CD8-positive, alpha-beta memory T cell (primary cell): ENCODE measurements around the gene DOCK1. TPM values are rescaled to one million over a fixed set of nuclear protein-coding genes. Genes with fewer than 3 reads are reported as not detected.

ENCODE experiments used
- CTCF ChIA-PET: fragments of 350-600 bp; sonication (Branson Sonifier 250); formaldehyde crosslinking; loops from one replicate; lab custom pipeline; 2021; ENCODE audit warnings: antibody characterized with exemption; lab: Charles Lee
- POLR2A ChIA-PET: fragments of 350-600 bp; sonication (Branson Sonifier 250); formaldehyde crosslinking; loops from one replicate; lab custom pipeline; 2021; ENCODE audit warnings: antibody characterized with exemption; lab: Charles Lee
- DNase-seq, 5 donors: peaks; one replicate each; pipeline versions ENCODE4 v3.0.0 to v3.0.0-alpha.2; 2020 to 2022; ENCODE audit warnings: mixed read lengths in 1 of 5
- H3K27ac ChIP-seq: one replicate; pipeline ENCODE4 v1.7.0; 2013; ENCODE audit warnings: low read depth, mild to moderate bottlenecking, low read length, moderate library complexity
- H3K27me3 ChIP-seq: 2 replicates; pipeline ENCODE4 v1.7.0; 2013; ENCODE audit warnings: low read length, mild to moderate bottlenecking; ENCODE audit not compliant: insufficient read depth, poor library complexity, severe bottlenecking
- H3K36me3 ChIP-seq: 2 replicates; pipeline ENCODE4 v1.7.0; 2013; ENCODE audit warnings: mild to moderate bottlenecking, low read length, moderate library complexity; ENCODE audit not compliant: insufficient read depth
- H3K4me1 ChIP-seq: 2 replicates; pipeline ENCODE4 v1.7.0; 2013; ENCODE audit warnings: mild to moderate bottlenecking, low read length, moderate library complexity; ENCODE audit not compliant: insufficient read depth
- H3K4me3 ChIP-seq: 2 replicates; pipeline ENCODE4 v1.7.0; 2013; ENCODE audit warnings: mild to moderate bottlenecking, low read length
- H3K9me3 ChIP-seq: 2 replicates; pipeline ENCODE4 v1.7.0; 2013; ENCODE audit warnings: mild to moderate bottlenecking, low read length
- H3K27ac Mint-ChIP-seq, 8 donors: one replicate each; pipeline ENCODE4 v1.8.0; 2020 to 2021; ENCODE audit warnings: mixed read lengths in 8 of 8, mild to moderate bottlenecking in 6 of 8, inconsistent platforms in 3 of 8, moderate library complexity in 3 of 8
- H3K27me3 Mint-ChIP-seq, 2 donors: one replicate each; pipeline ENCODE4 v1.8.0; 2020 to 2021; ENCODE audit warnings: mixed read lengths in 2 of 2, mild to moderate bottlenecking in 1 of 2, moderate library complexity in 1 of 2
- H3K36me3 Mint-ChIP-seq, 3 donors: one replicate each; pipeline ENCODE4 v1.8.0; 2020 to 2021; ENCODE audit warnings: mixed read lengths in 3 of 3, inconsistent platforms in 1 of 3, mild to moderate bottlenecking in 1 of 3
- H3K4me1 Mint-ChIP-seq, 3 donors: one replicate each; pipeline ENCODE4 v1.8.0; 2020 to 2021; ENCODE audit warnings: mixed read lengths in 3 of 3, inconsistent platforms in 1 of 3, mild to moderate bottlenecking in 1 of 3
- H3K4me3 Mint-ChIP-seq, 7 donors: one replicate each; pipeline ENCODE4 v1.8.0; 2020 to 2021; ENCODE audit warnings: mixed read lengths in 7 of 7, mild to moderate bottlenecking in 6 of 7, moderate library complexity in 4 of 7, inconsistent platforms in 2 of 7
- H3K9me3 Mint-ChIP-seq, 5 donors: one replicate each; pipeline ENCODE4 v1.8.0; 2020 to 2022; ENCODE audit warnings: mixed read lengths in 5 of 5, mild to moderate bottlenecking in 3 of 5, moderate library complexity in 2 of 5, inconsistent platforms in 1 of 5
- polyA plus RNA-seq: library from polyadenylated mRNA; unstranded; fragments of 300-500 nt; fragmentation: Illumina TruSeq; gene quantifications from one replicate; pipeline ENCODE4 v1.2.3, GENCODE V29; 2021
- total RNA-seq, 2 experiments: library from RNA; stranded (reverse); gene quantifications; one replicate each; pipeline ENCODE4 v1.2.3, GENCODE V29; 2021

DOCK1 gene
- total and polyA plus RNA-seq, 3 experiments from 2014 or later: 0.16 to 0.18 TPM; not detected in 1

- no peaks in the 10 kb centered on the region for H3K36me3 Mint-ChIP-seq
- H3K27ac Mint-ChIP-seq: no peak overlapping the region
- POLR2A ChIA-PET: no interaction called here
- Histone ChIP-seq H3K36me3 (no peaks in the 10 kb centered on the region), H3K9me3 (no peaks in the 10 kb centered on the region), H3K4me3 (no peak overlapping the region), H3K27me3 (no peaks in the 10 kb centered on the region), H3K4me1 (no peaks in the 10 kb centered on the region), H3K27ac (no peak overlapping the region)
- H3K9me3 Mint-ChIP-seq: peaks cover under 1 to 13% (median 4%) of the 10 kb centered on the region in 5 donors
- peak overlapping the region in 1 of 7 donors; percentile 15 for H3K4me3 Mint-ChIP-seq
- no peaks in the 10 kb centered on the region for H3K4me1 Mint-ChIP-seq
- CTCF ChIA-PET: no interaction called here
- no peak for DNase-seq
- H3K27me3 Mint-ChIP-seq: peaks cover 19 to 21% of the 10 kb centered on the region in 2 donors
Observed at GRCh38 chr10:126905776-126906703, 812 bp downstream of the DOCK1 start.

GRCh38 chr10:126906704-126907422, 1.6 kb downstream of the DOCK1 start:
- Histone ChIP-seq H3K9me3 (no peaks in the 10 kb centered on the region), H3K27ac (no peak overlapping the region), H3K4me1 (no peaks in the 10 kb centered on the region), H3K27me3 (no peaks in the 10 kb centered on the region), H3K36me3 (no peaks in the 10 kb centered on the region), H3K4me3 (no peak overlapping the region)
- H3K4me3 Mint-ChIP-seq: peak overlapping the region in 2 of 7 donors; percentile 15 to 44
- H3K9me3 Mint-ChIP-seq: peaks cover 2 to 13% (median 3%) of the 10 kb centered on the region in 5 donors
- H3K36me3 Mint-ChIP-seq: no peaks in the 10 kb centered on the region
- POLR2A ChIA-PET: no interaction called here
- CTCF ChIA-PET: no interaction called here
- no peak for DNase-seq
- H3K27me3 Mint-ChIP-seq: peaks cover 19 to 21% of the 10 kb centered on the region in 2 donors
- H3K4me1 Mint-ChIP-seq: no peaks in the 10 kb centered on the region
- H3K27ac Mint-ChIP-seq: no peak overlapping the region

DNA sequence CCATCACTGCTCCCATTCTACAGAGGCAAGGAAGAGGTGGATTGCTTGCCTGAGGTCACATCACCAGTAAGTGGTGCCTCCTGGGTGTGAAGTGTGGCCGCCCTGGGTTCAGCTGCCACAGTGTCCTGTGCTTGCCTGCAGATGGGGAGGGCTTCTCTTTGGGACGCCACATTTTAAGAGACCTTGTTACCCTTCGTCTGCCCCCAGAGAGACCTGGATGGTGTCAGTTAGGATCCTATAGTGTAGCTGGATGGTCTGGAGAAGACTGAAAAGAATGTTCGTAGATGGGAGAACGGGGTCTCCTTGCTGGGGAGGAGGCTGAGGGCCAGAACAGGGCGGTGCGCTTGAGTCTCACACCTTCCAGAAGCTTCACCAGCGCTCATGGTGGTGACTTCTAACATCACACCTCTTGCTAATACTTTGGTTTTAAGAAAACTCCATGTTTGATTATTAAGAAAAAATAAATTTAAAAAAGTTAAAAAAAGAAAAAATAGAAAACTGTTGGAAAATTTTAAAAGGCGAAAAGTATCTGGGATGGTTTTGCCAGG, 2.3 kb downstream of the DOCK1 start:
- Histone ChIP-seq H3K27me3 (no peaks in the 10 kb centered on the region), H3K36me3 (no peaks in the 10 kb centered on the region), H3K4me3 (no peak overlapping the region), H3K9me3 (no peaks in the 10 kb centered on the region), H3K4me1 (no peaks in the 10 kb centered on the region), H3K27ac (no peak overlapping the region)
- peaks cover 19 to 21% of the 10 kb centered on the region in 2 donors for H3K27me3 Mint-ChIP-seq
- POLR2A ChIA-PET: no interaction called here
- no peak overlapping the region for H3K4me3 Mint-ChIP-seq
- no peaks in the 10 kb centered on the region for H3K36me3 Mint-ChIP-seq
- no peaks in the 10 kb centered on the region for H3K4me1 Mint-ChIP-seq
- CTCF ChIA-PET: no interaction called here
- no peak overlapping the region for H3K27ac Mint-ChIP-seq
- no peak for DNase-seq
- peaks cover 2 to 13% (median 3%) of the 10 kb centered on the region in 5 donors for H3K9me3 Mint-ChIP-seq

- peaks cover 2 to 13% (median 3%) of the 10 kb centered on the region in 5 donors for H3K9me3 Mint-ChIP-seq
- H3K4me3 ChIP-seq: no peak overlapping the region
- POLR2A ChIA-PET: no interaction called here
- peaks cover 17 to 18% of the 10 kb centered on the region in 2 donors for H3K27me3 Mint-ChIP-seq
- CTCF ChIA-PET: no interaction called here
- no peak overlapping the region for H3K27ac ChIP-seq
- H3K4me1 ChIP-seq: no peaks in the 10 kb centered on the region
- H3K27me3 ChIP-seq: no peaks in the 10 kb centered on the region
- no peak overlapping the region for H3K4me3 Mint-ChIP-seq
- peak overlapping the region in 1 of 8 donors; percentile 33 for H3K27ac Mint-ChIP-seq
- DNase-seq: no peak
- no peaks in the 10 kb centered on the region for H3K9me3 ChIP-seq
- no peaks in the 10 kb centered on the region for H3K36me3 ChIP-seq
- no peaks in the 10 kb centered on the region for H3K4me1 Mint-ChIP-seq
- no peaks in the 10 kb centered on the region for H3K36me3 Mint-ChIP-seq
Observed at GRCh38 chr10:126908225-126908624, 3.0 kb downstream of the DOCK1 start.

- H3K27ac ChIP-seq: no peak overlapping the region
- Mint-ChIP-seq H3K27ac (no peak overlapping the region), H3K4me1 (no peaks in the 10 kb centered on the region), H3K27me3 (peaks cover 12 to 13% of the 10 kb centered on the region in 2 donors), H3K4me3 (no peak overlapping the region), H3K9me3 (peaks cover 2 to 10% (median 2%) of the 10 kb centered on the region in 5 donors), H3K36me3 (no peaks in the 10 kb centered on the region)
- POLR2A ChIA-PET: no interaction called here
- no peaks in the 10 kb centered on the region for H3K36me3 ChIP-seq
- H3K9me3 ChIP-seq: no peaks in the 10 kb centered on the region
- H3K27me3 ChIP-seq: no peaks in the 10 kb centered on the region
- peak in 1 of 5 donors; percentile 11 for DNase-seq
- CTCF ChIA-PET: no interaction called here
- H3K4me3 ChIP-seq: no peak overlapping the region
- H3K4me1 ChIP-seq: no peaks in the 10 kb centered on the region
Observed at GRCh38 chr10:126908729-126909128, 3.5 kb downstream of the DOCK1 start.

- no peaks in the 10 kb centered on the region for H3K27me3 ChIP-seq
- no peaks in the 10 kb centered on the region for H3K9me3 ChIP-seq
- no peak overlapping the region for H3K4me3 ChIP-seq
- no peaks in the 10 kb centered on the region for H3K36me3 ChIP-seq
- H3K27me3 Mint-ChIP-seq: peaks cover 11 to 12% of the 10 kb centered on the region in 2 donors
- H3K4me3 Mint-ChIP-seq: no peak overlapping the region
- ChIA-PET POLR2A (no interaction called here), CTCF (no interaction called here)
- no peak for DNase-seq
- peaks cover under 1 to 10% (median 2%) of the 10 kb centered on the region in 5 donors for H3K9me3 Mint-ChIP-seq
- H3K27ac Mint-ChIP-seq: no peak overlapping the region
- H3K27ac ChIP-seq: no peak overlapping the region
- H3K4me1 Mint-ChIP-seq: no peaks in the 10 kb centered on the region
- H3K4me1 ChIP-seq: no peaks in the 10 kb centered on the region
- no peaks in the 10 kb centered on the region for H3K36me3 Mint-ChIP-seq
Observed at GRCh38 chr10:126909147-126909546, 3.9 kb downstream of the DOCK1 start.

GRCh38 chr10:126910196-126910595, 5.0 kb downstream of the DOCK1 start:
- DNase-seq: no peak
- H3K9me3 Mint-ChIP-seq: peaks cover 0 to 10% (median 3%) of the 10 kb centered on the region in 5 donors
- no peak overlapping the region for H3K4me3 Mint-ChIP-seq
- H3K4me1 ChIP-seq: no peaks in the 10 kb centered on the region
- no peaks in the 10 kb centered on the region for H3K9me3 ChIP-seq
- H3K36me3 ChIP-seq: no peaks in the 10 kb centered on the region
- H3K36me3 Mint-ChIP-seq: no peaks in the 10 kb centered on the region
- POLR2A ChIA-PET: no interaction called here
- H3K27me3 Mint-ChIP-seq: peaks cover 5% of the 10 kb centered on the region in 2 donors
- no peak overlapping the region for H3K4me3 ChIP-seq
- H3K27me3 ChIP-seq: no peaks in the 10 kb centered on the region
- H3K27ac ChIP-seq: no peak overlapping the region
- CTCF ChIA-PET: no interaction called here
- no peak overlapping the region for H3K27ac Mint-ChIP-seq
- H3K4me1 Mint-ChIP-seq: no peaks in the 10 kb centered on the region

DNA sequence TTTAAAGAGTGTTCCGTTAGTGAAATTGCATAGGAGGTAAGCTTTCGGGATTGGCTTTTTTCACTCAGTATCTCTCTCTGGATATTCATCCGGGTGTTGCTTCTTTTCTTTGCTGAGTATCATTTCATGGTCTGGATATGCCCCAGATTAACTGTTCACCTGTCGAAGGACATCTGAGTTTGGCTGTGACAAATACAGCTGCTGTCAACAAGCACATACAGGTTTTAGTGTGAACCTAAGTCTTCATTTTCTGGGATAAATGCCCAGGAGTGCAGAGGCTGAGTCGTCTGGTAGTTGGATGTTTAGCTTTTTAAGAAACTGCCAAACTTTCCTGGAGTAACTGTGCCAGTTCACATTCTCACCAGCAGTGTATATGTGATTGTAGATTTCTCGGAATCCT, 5.6 kb downstream of the DOCK1 start:
- no peak overlapping the region for H3K4me3 ChIP-seq
- H3K27ac ChIP-seq: no peak overlapping the region
- no peaks in the 10 kb centered on the region for H3K36me3 Mint-ChIP-seq
- no peaks in the 10 kb centered on the region for H3K27me3 ChIP-seq
- H3K4me1 ChIP-seq: no peaks in the 10 kb centered on the region
- H3K9me3 Mint-ChIP-seq: peaks cover 0 to 10% (median 3%) of the 10 kb centered on the region in 5 donors
- POLR2A ChIA-PET: no interaction called here
- no peak for DNase-seq
- H3K27me3 Mint-ChIP-seq: peaks cover 5% of the 10 kb centered on the region in 2 donors
- no peak overlapping the region for H3K4me3 Mint-ChIP-seq
- CTCF ChIA-PET: no interaction called here
- no peaks in the 10 kb centered on the region for H3K9me3 ChIP-seq
- H3K4me1 Mint-ChIP-seq: no peaks in the 10 kb centered on the region
- H3K27ac Mint-ChIP-seq: no peak overlapping the region
- no peaks in the 10 kb centered on the region for H3K36me3 ChIP-seq
